CMK (cell line): ENCODE data around the gene SERPINA12.
"Not testable (repeated sequence)": the region's sequence is repeated elsewhere in the genome, so short reads cannot be mapped to it uniquely, and the experiment has no call there.

ENCODE experiments used
- DNase-seq: peaks from one replicate; pipeline ENCODE4 v3.0.0-alpha.2; 2010; ENCODE audit warnings: low read depth

The SERPINA12 gene

GRCh38 chr14:94538070-94538740 lies 28.9 kb upstream of the SERPINA12 start:
- DNase-seq: no peak

GRCh38 chr14:94536836-94537235 lies 27.6 kb upstream of the SERPINA12 start:
- DNase-seq: peak; percentile 1

DNA sequence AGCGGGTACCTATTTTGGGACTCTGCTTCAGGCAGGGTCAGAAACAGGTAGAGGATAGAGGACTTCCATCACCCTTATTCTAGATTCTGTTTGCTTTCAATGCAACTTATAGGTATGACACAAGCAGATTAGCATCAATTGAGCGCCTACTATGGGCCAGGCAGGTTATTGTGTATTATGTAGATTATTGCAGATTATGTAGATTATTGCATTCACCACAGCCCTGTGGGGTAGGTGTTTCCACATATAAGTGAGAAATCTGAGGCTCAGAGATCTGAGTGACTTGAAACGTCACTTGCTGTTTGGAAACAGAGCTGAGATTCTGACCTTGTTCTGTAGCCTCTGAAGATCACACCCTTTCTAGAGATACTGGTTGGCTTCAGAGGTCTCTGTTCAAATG lies 26.2 kb upstream of the SERPINA12 start:
- no peak for DNase-seq

GRCh38 chr14:94532447-94532846 lies 23.2 kb upstream of the SERPINA12 start:
- no peak for DNase-seq

GRCh38 chr14:94531187-94531586 lies 21.9 kb upstream of the SERPINA12 start:
- DNase-seq: no peak

DNA sequence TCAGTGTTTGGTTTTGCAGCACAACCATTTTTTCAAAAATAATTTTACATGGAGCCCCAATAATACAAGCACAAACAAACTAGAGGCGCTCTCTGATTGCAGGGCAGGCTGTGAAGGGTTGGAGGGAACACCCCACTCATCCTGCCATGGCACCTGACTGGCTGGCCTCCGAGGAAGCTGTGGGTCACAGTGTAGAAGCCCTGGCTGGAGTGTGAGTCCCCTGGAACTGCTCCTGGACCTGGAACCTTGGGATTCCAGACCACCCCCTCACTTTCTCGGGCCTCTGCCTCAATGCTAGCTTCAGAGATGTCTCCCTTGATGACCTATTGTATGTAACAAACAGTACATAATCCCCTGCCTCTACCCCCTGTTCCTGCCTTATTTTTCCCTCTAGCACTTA lies 14.8 kb upstream of the SERPINA12 start:
- DNase-seq: no peak

- DNase-seq: no peak
Measured at GRCh38 chr14:94523265-94523664, 14.0 kb upstream of the SERPINA12 start.

- no peak for DNase-seq
Measured at GRCh38 chr14:94522115-94522724, 13.0 kb upstream of the SERPINA12 start.

DNA sequence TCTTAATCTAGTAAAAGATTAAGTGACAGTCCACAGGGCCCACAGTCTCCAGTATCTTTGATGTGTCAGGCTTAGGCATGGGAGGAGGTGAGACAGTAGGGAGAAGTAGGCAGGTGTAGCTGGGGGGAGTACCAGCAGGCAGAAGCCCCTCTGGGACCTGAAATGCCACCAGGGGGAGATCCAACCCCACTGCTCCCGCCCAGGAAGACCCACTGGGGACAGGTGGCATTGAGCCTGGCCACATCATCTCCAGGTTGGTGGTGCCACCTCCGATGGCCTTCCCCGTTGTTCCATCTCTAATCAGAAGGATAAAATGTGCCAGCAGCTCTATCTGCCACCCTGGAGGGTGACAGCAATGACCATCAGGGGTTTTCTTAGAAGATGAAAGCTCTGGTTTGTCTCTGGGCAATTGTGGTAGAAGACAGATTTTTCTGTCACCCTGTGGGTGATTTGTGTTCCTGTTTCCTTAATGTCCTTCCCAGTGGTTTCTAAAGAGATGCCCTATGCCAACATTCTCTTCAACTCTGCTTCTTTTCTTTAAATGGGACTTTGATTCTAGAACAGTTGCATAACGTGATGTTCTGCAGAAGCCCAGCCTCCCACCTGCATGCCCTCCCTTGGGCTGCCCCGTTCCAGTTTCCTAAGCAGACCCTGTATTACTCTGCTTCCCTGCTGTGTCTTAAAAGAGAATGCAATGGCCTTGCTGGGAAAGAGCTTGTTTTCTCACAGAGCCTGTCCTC lies 12.3 kb upstream of the SERPINA12 start:
- no peak for DNase-seq

DNA sequence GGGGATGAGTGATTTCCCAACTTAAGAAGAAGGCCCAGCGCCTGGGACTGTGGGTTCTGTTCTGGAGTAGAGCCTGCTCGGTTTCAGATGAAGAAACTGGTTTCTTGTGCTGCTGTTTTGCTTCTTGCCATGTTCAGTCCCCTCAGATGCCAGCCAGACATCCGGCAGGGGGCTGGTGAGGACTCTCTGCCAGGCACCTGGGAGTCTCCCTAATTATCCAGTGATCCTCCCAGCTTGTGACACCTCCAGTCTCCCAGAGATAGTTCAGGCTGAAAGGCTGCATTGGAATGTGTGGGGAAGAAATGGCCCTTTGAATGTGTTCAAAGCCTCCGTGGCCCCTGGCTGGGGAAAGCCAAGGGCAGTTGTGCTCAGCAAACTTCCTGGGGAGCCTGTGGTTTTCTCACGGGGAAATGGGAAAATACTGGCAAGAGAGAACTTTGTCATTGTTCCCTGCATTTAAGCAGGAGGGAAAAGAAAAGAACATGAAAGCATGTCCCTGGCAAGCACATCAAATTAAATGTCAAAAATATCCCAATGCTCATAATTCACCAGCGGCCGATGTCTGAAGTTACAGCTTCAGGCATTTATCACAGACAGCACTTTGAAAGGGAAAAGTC lies 8.5 kb upstream of the SERPINA12 start:
- no peak for DNase-seq

- DNase-seq: no peak
Measured at GRCh38 chr14:94517248-94517640, 8.0 kb upstream of the SERPINA12 start.

DNA sequence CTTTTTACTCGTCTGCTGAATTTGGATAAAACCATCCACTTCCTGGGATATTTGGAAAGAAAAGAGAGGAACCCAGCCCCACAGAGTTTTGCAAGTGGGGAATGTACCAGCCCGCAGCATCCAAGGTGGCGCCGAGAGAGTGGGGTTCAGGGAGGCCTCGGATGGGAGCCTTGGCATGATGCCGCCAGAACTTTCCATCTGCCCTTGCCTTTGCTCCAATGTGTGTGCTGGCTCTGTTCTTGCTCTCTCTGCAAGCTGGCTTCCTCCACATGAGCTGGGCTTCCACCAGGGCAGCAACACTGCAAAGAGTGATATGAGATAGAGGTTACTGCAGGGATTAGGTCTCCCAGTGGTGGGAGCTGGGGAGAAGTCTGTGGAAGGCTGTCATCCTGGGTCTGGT lies 6.6 kb upstream of the SERPINA12 start:
- DNase-seq: no peak

GRCh38 chr14:94515426-94515825 lies 6.2 kb upstream of the SERPINA12 start:
- no peak for DNase-seq

DNA sequence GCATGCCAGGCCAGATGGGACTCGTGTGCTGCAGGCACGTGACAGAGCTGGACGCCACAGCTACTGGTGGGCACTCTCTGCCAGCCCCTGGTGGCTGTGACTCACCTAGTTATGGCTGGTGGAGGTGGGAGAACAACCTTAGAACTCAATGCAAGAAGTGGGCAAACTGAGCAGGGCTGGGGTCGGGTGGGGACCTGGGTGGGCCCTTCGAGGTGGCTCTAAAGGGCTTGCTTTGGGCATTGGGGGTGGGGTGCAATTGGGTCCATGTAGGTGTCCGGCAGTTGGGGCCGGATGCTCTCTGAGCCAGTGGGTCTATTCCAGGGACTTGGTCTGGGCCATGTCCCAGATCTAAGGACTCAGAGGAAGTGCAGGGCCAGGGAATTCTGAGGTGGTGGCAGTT lies 5.1 kb upstream of the SERPINA12 start:
- no peak for DNase-seq

DNA sequence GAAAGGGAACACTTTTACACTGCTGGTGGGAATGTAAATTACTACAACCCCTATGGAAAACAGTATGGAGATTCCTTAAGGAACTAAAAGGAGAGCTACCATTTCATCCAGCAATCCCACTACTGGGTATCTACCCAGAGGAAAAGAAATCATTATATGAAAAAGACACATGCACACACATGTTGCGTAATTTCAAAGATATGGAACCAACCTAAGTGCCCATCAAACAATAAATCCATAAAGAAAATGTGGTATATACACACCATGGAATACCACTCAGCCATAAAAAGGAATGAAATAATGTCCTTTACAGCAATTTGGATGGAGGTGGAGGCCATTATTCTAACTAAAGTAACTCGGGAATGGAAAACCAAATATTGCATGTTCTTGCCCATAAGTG lies 1.2 kb upstream of the SERPINA12 start:
- DNase-seq: not testable (repeated sequence)

DNA sequence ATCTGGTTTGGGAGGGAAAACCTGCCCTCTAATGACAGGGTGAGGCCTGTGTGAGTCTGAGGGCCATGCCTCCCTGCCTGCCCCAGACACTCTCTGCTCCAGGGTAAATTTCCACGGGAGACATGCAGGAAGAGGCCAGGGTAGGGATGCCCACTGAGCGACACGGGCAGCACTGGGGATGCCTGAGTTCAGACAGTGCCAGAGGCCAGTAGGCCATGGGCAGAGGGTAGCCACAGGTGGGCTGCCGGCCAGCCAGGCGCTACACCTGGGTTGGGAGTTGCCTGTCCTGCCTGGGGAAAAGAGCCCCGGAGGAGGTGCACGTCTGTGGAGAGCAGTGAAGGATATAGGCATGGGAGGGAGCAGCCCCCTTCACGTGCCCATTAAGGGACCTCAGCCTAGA lies 3.6 kb downstream of the SERPINA12 start:
- DNase-seq: no peak

GRCh38 chr14:94505206-94505605 lies 4.1 kb downstream of the SERPINA12 start:
- no peak for DNase-seq

GRCh38 chr14:94501588-94502516 lies 7.4 kb downstream of the SERPINA12 start:
- DNase-seq: no peak

GRCh38 chr14:94500264-94500663 lies 9.0 kb downstream of the SERPINA12 start:
- DNase-seq: no peak

DNA sequence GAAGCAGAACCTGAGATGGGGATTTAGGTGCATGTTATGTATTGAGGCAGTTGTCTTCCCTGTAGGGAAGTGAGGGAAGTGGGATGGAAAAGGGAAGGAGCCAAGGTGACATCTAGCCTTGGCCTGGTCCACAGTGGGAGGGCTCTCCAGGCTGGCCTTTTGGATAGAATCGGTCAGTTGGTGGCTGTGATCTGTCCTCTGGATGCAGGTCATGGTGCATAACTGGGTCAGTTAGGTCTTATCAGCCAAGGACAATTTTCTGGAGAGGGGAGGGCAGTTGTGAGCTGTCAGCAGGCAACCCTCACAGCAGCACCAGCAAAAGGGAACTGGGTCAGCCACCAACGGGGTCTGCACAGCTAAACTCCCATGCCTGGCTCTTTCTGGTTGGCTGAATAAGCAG lies 9.6 kb downstream of the SERPINA12 start:
- no peak for DNase-seq

- no peak for DNase-seq
Measured at GRCh38 chr14:94498215-94498614, 11.1 kb downstream of the SERPINA12 start.

GRCh38 chr14:94494085-94494484 lies 15.2 kb downstream of the SERPINA12 start:
- DNase-seq: no peak
